NCI-H2227 treated with DMSO at 0.1 percent for 48 hours (cell line): Measurements from ENCODE around the gene ADTRP.
A peak's percentile ranks its signal among the peaks of the same experiment; 100 is the strongest.

ENCODE experiments used
- DNase-seq: peaks from one replicate; lab custom pipeline; 2025; lab: John Stamatoyannopoulos, UW

ADTRP gene

GRCh38 chr6:11724286-11724685, 54.3 kb downstream of the ADTRP start:
- DNase-seq, result peak; percentile 27

GRCh38 chr6:11722805-11723631, 55.6 kb downstream of the ADTRP start:
- DNase-seq, result no peak

- DNase-seq, result no peak
These were observed 56.4 kb downstream of the ADTRP start for GRCh38 chr6:11722220-11722619.

- no peak for DNase-seq
These were observed 60.1 kb downstream of the ADTRP start for GRCh38 chr6:11718463-11718862.

GRCh38 chr6:11718031-11718430, 60.6 kb downstream of the ADTRP start:
- DNase-seq, result no peak

GRCh38 chr6:11714798-11715285, 63.8 kb downstream of the ADTRP start:
- DNase-seq, result no peak

- no peak for DNase-seq
These were observed 64.3 kb downstream of the ADTRP start for GRCh38 chr6:11714116-11714797.

GRCh38 chr6:11712760-11713159, 65.8 kb downstream of the ADTRP start:
- DNase-seq, result no peak

GRCh38 chr6:11711984-11712711, 66.5 kb downstream of the ADTRP start:
- DNase-seq, result no peak

GRCh38 chr6:11711003-11711983, 67.3 kb downstream of the ADTRP start:
- peak; percentile 96 for DNase-seq

GRCh38 chr6:11710311-11710761, 68.3 kb downstream of the ADTRP start:
- peak; percentile 59 for DNase-seq

- no peak for DNase-seq
These were observed 72.4 kb downstream of the ADTRP start for GRCh38 chr6:11706171-11706570.

- no peak for DNase-seq
These were observed 73.1 kb downstream of the ADTRP start for GRCh38 chr6:11705483-11705882.

- DNase-seq, result no peak
These were observed 73.5 kb downstream of the ADTRP start for GRCh38 chr6:11705069-11705468.

GRCh38 chr6:11703725-11704124, 74.9 kb downstream of the ADTRP start:
- no peak for DNase-seq

GRCh38 chr6:11702500-11703130, 76.0 kb downstream of the ADTRP start:
- no peak for DNase-seq

- no peak for DNase-seq
These were observed 76.5 kb downstream of the ADTRP start for GRCh38 chr6:11702089-11702488.

- no peak for DNase-seq
These were observed 77.0 kb downstream of the ADTRP start for GRCh38 chr6:11701573-11701972.

GRCh38 chr6:11700118-11700718, 78.4 kb downstream of the ADTRP start:
- peak; percentile 41 for DNase-seq

GRCh38 chr6:11699576-11699975, 79.0 kb downstream of the ADTRP start:
- DNase-seq, result no peak
